Astrocyte of the cerebellum (primary cell): ENCODE measurements around the gene ZHX3.
A peak's percentile ranks its signal among the peaks of the same experiment; 100 is the strongest.
"Not testable (repeated sequence)": the region's sequence is repeated elsewhere in the genome, so short reads cannot be mapped to it uniquely, and the experiment has no call there.

Experiments used
- DNase-seq: peaks from one replicate; pipeline ENCODE4 v3.0.0-alpha.2; 2011; ENCODE audit warnings: low read depth
- H3K4me3 ChIP-seq: 2 replicates; pipeline ENCODE4 v1.5.1; 2011; ENCODE audit warnings: mild to moderate bottlenecking, low read depth, low read length, moderate library complexity
- CTCF ChIP-seq: IDR thresholded peaks from 2 replicates; pipeline ENCODE4 v1.5.1; 2012; ENCODE audit warnings: low read length, low read depth, moderate library complexity, mild to moderate bottlenecking; ENCODE audit errors: missing control alignments
- in situ Hi-C: cut with HindIII; loops from 2 replicates; pipeline ENCODE4 v1.10.0; 2017; ENCODE audit warnings: low sequenced_read_pairs

ZHX3 gene

GRCh38 chr20:41242807-41243206 lies 74.7 kb downstream of the ZHX3 start:
- no peak overlapping the region for H3K4me3 ChIP-seq
- in situ Hi-C loops = no loop called here
- no peak for TF ChIP-seq CTCF

GRCh38 chr20:41242352-41242751 lies 75.2 kb downstream of the ZHX3 start:
- H3K4me3 ChIP-seq = no peak overlapping the region
- TF ChIP-seq CTCF = no peak
- in situ Hi-C loops = no loop called here
- DNase-seq = no peak

More at GRCh38 chr20:41242807-41243206, 74.7 kb downstream of the ZHX3 start:
- no peak for DNase-seq

- H3K4me3 ChIP-seq, in situ Hi-C loops, DNase-seq: not testable (repeated sequence)
Measured at GRCh38 chr20:41237233-41237632, 80.3 kb downstream of the ZHX3 start.

GRCh38 chr20:41236818-41237217 lies 80.7 kb downstream of the ZHX3 start:
- DNase-seq, in situ Hi-C loops, H3K4me3 ChIP-seq: not testable (repeated sequence)

- TF ChIP-seq CTCF = no peak
- no peak for DNase-seq
- H3K4me3 ChIP-seq = no peak overlapping the region
- in situ Hi-C loops = no loop called here
Measured at GRCh38 chr20:41234546-41234945, 83.0 kb downstream of the ZHX3 start.

- H3K4me3 ChIP-seq = no peak overlapping the region
- DNase-seq = no peak
- in situ Hi-C loops = no loop called here
- no peak for TF ChIP-seq CTCF
Measured at GRCh38 chr20:41234041-41234440, 83.5 kb downstream of the ZHX3 start.

- TF ChIP-seq CTCF = no peak
- in situ Hi-C loops = no loop called here
- no peak overlapping the region for H3K4me3 ChIP-seq
- DNase-seq = peak; percentile 55
Measured at GRCh38 chr20:41232973-41233926, 84.3 kb downstream of the ZHX3 start.

GRCh38 chr20:41231136-41231535 lies 86.4 kb downstream of the ZHX3 start:
- no peak overlapping the region for H3K4me3 ChIP-seq
- in situ Hi-C loops = no loop called here
- no peak for DNase-seq
- TF ChIP-seq CTCF = no peak
